Peyer's patch (tissue), 4 donors: Measurements from ENCODE around the gene ZG16B.

Experiments
- CTCF ChIP-seq, 6 experiments: fragments of 450-650 bp in 4 of 6; fragments of 200-600 bp in 2 of 6; sonication (generic) in 1 of 6; IDR thresholded peaks; one replicate each; pipeline ENCODE4 v1.5.1; 2017 to 2019; ENCODE audit warnings: antibody characterized with exemption in 6 of 6, mild to moderate bottlenecking in 3 of 6, moderate library complexity in 1 of 6
- POLR2A ChIP-seq, 2 donors: fragments of 450-650 bp; IDR thresholded peaks; one replicate each; pipeline ENCODE4 v1.5.1; 2017; ENCODE audit warnings: antibody characterized with exemption in 2 of 2, mild to moderate bottlenecking in 2 of 2, moderate library complexity in 2 of 2

- TF ChIP-seq POLR2A (IDR thresholded peaks at IDR 0.05) (no peak), CTCF (IDR thresholded peaks at IDR 0.05) (no peak)
Observed at GRCh38 chr16:2834968-2835367, 4.9 kb downstream of the ZG16B start.
